ENCODE measurements around the gene UCMA.
"Not testable (repeated sequence)": the region's sequence is repeated elsewhere in the genome, so short reads cannot be mapped to it uniquely, and the experiment has no call there.

Gene UCMA

GRCh38 chr10:13234736-13235135, 562 bp upstream of the UCMA start:
- not testable (repeated sequence) for DNase-seq

- DNase-seq, result no peak
These were observed 816 bp downstream of the UCMA start for GRCh38 chr10:13233358-13233757.

- no peak for DNase-seq
These were observed 2.4 kb downstream of the UCMA start for GRCh38 chr10:13231808-13232207.

- DNase-seq, result no peak
These were observed 3.0 kb downstream of the UCMA start for GRCh38 chr10:13231190-13231589.

GRCh38 chr10:13227031-13227430, 7.1 kb downstream of the UCMA start:
- DNase-seq, result no peak

- DNase-seq, result no peak
These were observed 8.6 kb downstream of the UCMA start for GRCh38 chr10:13225601-13226000.

GRCh38 chr10:13224210-13224995, 9.8 kb downstream of the UCMA start:
- no peak for DNase-seq

- no peak for DNase-seq
These were observed 10.9 kb downstream of the UCMA start for GRCh38 chr10:13223241-13223640.

GRCh38 chr10:13222566-13222965, 11.6 kb downstream of the UCMA start:
- DNase-seq, result no peak

- no peak for DNase-seq
These were observed 12.0 kb downstream of the UCMA start for GRCh38 chr10:13222151-13222550.

- no peak for DNase-seq
These were observed 12.6 kb downstream of the UCMA start for GRCh38 chr10:13221572-13221971.

GRCh38 chr10:13219685-13220670, 14.2 kb downstream of the UCMA start:
- DNase-seq, result no peak

- no peak for DNase-seq
These were observed 15.3 kb downstream of the UCMA start for GRCh38 chr10:13218878-13219277.

- no peak for DNase-seq
These were observed 21.0 kb downstream of the UCMA start for GRCh38 chr10:13213163-13213562.

- DNase-seq, result peak in 2 of 56 donors; percentile 1 to 24
These were observed 27.4 kb downstream of the UCMA start for GRCh38 chr10:13206546-13207443.

GRCh38 chr10:13206091-13206490, 28.1 kb downstream of the UCMA start:
- no peak for DNase-seq

- DNase-seq, result no peak
These were observed 33.0 kb downstream of the UCMA start for GRCh38 chr10:13201132-13201531.

GRCh38 chr10:13195016-13195415, 39.2 kb downstream of the UCMA start:
- DNase-seq, result no peak

GRCh38 chr10:13193637-13194036, 40.5 kb downstream of the UCMA start:
- DNase-seq, result no peak

GRCh38 chr10:13191362-13191761, 42.8 kb downstream of the UCMA start:
- no peak for DNase-seq

GRCh38 chr10:13190816-13191215, 43.4 kb downstream of the UCMA start:
- DNase-seq, result no peak

Measured in nucleus accumbens (tissue), 56 donors.